Activated gamma-delta T cell treated with anti-CD3 and anti-CD28 coated beads, Interleukin-2, amount 50 U/mL, for 16 hours (primary cell): ENCODE measurements around the gene LRTM2.

ENCODE experiments used
- DNase-seq: peaks from one replicate; pipeline ENCODE4 v3.0.0-alpha.2; 2020; ENCODE audit warnings: low read depth

LRTM2 gene

DNA sequence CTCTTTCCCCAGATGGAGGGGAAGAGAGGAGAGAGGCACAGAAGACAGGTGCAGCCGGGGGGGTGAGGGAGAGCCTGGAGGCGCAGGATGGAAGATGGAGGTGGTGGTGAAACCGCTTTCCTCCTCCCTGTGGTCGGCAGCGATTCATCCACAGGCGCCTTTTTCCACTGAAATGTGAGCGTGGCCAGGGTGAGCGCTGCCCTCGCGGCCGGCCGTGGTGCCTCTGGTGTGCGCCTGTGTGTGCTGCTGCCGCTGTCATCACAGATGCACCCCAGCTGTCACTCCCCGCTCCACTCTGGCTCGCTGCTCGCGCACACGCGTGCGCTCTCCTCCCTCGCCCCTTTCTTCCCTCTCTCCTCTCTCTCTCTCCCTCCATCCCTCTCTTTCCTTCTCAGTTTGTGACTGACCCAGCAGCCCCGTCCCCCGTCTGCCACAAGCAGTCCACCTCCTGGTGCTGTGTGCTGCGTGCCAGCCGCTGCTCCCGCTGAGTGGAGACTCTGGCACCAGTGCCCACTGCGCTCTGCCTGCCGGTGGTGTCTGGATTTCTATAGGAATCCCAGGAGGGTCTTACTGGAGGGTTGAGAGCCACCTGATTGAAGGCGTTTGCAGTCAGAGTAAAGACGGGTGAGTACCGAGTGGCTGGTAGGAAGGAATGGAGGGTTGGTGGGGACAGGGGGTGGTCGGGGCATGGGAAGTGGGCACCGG, at the start of gene LRTM2:
Gene LRTM2 (plus strand): TSS at position 375 of the 705 bp plus-strand sequence. CDS start 7,584 bp downstream, outside the sequence.
- no peak for DNase-seq

DNA sequence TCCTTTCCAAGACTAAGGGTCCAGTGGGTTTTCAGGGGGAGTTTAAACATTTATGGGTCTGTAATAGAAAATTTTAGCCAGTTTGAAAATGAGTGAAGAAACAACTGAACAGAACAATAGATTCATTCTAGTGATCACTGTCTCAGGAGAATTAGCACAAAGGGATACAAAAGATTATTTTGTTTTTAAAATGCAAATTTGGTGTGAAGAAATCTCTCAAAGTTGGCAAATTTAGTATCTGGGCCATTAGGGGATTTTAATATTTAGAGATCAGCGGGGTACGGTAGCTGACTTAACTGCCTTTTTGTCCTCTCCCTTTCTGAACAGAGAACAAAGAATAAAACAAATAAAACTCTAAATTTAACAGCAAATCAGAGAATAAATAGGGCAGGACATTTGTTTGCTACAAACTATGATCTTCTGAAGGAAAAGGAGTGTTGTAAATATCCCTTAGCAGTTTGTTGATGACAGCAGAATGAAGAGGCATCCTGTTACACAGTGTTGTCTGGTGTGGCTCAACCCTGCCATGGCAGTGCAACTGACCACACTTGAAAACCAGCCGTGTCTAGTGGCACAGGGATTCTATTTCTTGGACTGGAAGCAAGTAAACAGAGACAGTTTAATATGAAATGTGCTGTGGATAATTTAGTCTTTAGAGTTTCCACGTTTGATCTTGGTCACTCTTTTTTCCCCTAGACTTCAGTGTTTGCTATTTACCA, 46.3 kb upstream of the LRTM2 start:
- DNase-seq = no peak

DNA sequence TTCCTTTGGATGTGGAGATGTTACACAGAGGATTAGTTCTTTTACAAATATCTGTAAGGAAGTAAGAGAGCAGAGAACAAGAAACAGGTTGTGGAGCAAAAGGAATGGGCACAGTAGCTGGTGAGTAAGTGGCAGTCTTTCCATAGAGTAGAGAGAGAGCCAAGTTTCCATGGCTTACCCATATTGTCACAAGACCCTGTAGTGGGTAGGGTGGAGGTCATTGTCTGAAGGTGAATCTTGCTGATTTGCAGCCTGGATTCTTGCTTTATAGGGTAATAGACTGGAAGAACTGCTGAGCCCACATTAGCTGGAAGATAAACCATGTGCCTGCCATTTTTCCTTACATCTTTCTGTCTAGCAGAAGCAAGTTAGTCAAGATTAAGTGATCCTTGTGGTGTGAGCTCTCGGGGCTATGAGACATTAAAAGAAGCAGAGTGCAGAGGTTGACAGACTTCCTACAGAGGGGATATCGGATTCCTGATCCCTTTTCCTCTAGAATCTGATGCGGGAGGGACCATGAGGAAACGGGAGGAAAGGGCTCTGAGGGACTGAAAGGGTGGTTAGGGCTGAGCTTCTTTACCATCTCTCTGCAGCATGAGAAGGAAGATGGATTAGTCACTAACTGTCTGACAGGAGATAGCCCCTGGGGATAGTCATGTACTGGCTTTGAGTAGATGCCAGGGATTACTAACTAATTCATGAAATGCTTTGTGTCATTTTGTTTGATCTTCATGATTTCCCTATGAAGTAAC, 44.0 kb upstream of the LRTM2 start:
- DNase-seq = no peak

DNA sequence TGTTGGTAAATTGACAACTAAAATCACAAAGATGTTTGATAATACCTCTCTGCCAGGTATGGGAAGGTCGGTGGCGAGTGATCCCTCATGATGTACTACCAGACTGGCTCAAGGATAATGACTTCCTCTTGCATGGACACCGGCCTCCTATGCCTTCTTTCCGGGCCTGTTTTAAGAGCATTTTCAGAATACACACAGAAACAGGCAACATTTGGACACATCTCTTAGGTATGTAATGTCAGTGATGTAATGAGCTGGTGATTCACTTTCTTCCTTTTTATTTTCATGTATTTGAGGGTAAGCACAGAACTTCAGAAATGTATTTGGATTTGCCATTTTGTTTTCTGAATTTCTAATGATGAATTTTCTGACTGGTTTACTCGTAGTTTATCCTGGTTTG, 42.6 kb upstream of the LRTM2 start:
- DNase-seq = no peak

DNA sequence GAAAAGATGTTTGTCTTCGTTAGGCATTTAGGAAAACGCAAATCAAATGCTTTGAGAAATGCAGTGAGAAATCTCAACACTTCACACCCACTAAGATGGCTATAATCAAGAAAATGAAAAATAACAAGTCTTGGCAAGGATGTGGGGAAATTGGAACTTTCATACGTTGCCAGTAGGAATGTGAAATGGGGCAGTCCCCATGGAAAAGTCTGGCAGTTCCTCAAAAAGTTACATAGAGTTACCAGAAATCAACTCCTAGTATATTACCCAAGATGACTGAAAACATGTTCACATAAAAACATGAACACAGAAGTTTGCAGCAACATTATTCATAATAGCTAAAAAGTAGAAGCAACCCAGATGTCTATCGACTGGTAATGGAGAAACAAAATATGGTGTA, 41.5 kb upstream of the LRTM2 start:
- no peak for DNase-seq

DNA sequence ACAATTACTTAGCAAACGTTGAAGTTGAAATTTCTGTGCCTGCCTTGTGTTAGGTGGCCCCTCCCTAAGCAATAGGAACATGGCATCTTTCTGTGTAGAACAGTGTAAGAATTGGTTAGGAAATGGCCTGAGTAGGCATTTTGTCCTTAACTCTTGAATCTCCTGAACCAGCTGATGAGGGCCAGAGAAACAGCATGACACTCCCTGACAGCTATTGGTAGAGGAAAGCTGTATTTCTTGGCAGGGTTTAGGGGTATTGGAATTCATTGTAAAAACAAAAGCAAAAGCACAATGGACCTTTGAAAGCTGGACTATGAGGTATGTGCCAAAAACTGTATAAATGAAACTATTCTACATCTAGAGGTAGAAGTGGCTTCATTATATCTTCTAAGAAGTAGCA, 40.6 kb upstream of the LRTM2 start:
- no peak for DNase-seq

DNA sequence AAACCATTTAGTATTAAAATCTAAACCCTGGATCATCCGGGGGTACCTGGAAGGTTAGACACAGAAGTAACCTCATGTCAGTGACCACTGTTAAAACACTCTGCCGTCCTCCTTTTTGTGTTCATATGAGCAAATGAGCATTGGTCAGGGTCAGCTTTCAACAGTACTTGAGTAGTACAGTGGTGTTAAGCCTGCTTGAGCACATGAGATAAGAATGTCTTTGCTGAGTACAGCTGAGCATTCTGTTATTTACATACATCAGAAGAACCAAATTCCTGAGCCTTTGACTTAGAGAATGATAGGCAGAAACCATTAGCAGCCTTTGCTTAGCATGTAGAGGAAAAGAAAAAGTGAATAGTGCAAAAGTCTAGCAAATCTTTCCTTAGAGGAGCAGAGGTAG, 38.6 kb upstream of the LRTM2 start:
- DNase-seq = no peak

DNA sequence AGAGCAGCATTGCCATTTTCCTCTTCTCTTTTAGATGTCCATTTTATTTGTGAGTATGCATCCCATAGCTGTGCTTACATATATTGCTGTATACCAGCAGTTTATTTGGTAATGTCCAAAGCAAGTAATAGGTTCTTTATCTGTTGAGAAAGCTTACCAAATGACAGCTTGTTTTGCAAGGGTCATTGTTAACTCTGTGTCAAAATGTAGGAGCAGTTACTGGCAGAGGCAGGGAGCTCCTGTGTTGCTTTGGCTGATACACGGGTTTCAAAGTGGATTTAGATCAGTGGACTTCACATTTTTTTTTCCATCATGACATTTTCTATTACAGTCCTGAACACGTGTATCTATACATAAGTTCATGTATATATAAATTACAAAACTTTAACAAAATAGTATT, 38.1 kb upstream of the LRTM2 start:
- DNase-seq = no peak

DNA sequence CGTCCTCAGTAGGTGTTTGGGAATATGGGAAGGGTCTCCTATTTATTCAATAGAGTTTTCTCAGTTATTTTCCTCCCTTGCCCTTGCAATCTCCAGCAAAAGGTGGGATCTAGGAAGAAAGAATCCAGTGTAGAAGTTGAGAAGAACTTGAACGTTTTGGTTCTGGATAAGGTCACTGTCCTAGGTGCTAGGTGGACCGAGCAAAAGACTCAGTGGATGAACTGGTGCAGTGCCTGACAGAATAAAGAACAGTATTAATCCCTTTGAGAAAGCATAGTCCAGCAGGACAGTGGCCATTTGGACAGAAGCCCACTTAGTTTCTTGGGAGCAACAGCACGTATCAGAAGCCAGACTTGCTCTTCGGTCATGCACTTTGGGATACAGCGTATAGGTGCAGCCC, 32.7 kb upstream of the LRTM2 start:
- DNase-seq = no peak

DNA sequence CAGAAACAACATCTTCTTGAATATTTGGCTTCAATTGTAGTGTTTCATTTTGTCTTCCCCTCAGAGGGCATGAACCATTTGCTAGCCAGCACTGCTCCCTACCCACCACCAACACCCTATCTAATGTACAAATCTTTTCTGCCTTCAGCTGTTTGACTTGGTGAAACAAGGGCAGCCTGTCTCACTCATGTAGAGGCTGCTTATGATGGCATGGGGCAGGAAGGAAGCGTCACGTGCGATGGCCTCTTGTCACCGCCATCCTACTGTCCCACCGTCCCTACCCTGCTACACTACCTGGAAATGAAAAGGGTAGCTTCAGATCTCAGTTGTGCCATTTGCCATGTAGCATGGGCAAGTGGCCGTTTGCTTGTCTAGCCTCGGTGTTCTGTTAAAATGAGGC, 29.9 kb upstream of the LRTM2 start:
- no peak for DNase-seq

DNA sequence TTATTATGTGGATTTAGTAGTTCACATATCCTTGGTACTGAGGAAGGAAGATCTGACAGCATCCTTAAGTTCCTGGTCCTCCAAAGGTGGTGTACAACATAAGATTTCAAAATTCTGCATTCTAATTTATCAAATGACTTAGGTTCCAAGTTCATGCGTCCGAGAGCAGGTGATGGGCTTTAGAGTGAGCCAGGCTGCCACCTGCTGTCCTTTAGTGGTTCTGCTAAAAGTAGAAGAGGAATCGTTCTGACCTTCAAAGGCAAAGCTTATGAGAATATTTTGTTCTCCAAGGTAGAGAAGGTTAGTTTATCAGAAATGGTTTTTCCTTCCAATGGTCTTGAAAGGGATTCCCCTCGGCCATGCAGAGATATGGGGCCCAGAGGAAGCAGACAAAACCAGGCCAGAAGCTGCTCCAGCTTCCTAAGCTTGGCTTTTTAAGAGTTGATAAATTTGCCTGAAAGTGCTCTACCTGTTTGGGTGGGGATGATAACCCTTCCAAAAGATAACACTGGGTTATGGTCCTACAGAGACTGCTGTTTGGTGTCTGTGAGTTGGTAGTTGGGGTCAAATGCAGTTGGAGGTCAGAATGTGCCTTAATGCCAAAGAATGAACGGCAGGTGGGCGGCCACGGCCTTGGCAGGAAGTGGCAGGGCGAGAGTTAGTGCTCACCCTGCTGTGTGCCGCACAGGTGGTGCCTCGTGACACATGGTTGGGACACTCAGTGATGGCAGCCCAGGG, 29.1 kb upstream of the LRTM2 start:
- DNase-seq = peak; percentile 44

DNA sequence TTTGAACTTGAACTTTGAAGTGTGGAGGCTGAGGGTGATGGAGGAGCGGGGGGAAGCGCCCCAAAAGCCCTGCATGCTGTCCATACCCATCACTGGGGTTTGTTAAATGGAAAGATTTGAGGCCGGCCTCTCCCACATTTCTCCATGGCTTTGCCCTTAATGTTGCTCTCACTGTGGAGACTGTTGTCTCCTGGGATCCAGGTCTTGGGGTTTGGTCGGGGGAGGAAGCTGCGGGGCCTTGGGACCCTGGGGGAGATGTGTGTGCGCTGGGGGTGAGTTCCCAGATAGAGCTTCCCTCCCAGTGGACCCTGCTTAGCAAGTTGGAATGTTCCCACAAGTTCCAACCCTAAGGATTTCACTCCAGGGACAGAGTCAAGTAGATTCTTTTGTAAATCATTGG, 28.0 kb upstream of the LRTM2 start:
- DNase-seq = no peak

DNA sequence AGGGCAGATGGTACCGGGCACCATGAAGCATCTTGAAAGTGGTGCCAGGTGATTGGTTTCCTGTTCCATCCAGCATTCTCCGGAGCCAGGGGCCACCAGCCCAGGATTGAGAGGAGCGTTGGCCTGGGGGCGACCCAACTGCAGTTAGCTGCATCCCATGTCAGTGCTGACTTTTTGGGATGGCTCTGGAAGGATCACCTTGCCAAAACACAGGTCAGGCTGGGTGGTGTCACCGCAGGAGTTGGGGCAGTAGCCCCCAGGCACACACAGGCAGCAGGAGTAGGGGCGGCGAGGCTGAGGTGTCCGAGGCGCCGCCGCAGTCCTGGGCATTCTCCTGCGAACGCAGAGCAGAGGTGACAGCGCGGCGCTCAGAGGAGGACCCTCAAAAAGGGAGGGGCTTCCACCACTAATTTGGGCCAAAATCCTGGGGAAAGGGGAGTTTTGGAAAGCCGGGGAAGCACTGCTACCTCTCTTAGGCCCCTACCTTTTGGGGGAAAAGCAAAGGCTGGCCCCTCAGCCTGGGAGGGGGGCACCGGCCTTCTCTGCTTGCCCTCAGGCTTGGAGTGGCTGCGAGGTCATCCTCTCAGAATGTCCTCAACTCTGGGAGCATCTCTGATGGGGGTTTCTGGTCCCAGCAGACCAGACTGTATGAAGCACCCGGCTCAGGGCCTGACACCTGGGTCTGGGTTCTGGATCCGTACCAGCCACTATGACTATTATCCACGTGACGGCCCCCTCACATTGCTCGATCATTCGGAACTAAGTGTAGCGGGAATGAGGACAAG, 26.7 kb upstream of the LRTM2 start:
- DNase-seq = no peak

DNA sequence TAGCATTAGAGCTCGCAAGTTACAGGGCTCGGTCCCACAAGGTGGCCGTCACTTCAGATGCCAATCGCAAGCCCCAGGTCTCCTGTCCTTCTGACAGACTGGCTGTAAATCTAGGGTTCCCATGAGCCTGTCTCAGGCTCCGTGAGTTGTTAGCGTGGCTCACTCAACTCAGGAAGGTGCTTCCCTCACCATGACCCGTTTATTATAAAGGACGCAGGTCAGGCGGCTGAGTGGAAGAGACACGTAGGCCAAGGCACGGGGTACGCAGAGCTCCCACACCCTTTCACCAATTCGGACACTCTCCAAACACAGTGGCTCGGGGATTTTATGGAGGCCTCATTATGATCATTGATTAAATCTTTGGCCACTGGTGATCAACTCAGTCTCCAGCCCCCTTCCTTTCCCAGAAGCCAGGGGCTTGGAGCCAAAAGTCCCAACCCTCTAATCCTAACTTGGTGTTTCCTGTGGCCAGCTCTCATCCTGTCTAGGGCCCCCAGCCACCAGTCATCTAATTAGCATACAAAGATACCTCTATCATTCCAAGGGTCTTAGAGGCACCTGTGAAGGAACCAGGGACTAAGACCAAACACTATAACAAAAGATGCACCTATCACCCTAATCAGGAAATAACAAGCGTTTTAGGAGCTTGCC, 25.8 kb upstream of the LRTM2 start:
- DNase-seq = no peak

DNA sequence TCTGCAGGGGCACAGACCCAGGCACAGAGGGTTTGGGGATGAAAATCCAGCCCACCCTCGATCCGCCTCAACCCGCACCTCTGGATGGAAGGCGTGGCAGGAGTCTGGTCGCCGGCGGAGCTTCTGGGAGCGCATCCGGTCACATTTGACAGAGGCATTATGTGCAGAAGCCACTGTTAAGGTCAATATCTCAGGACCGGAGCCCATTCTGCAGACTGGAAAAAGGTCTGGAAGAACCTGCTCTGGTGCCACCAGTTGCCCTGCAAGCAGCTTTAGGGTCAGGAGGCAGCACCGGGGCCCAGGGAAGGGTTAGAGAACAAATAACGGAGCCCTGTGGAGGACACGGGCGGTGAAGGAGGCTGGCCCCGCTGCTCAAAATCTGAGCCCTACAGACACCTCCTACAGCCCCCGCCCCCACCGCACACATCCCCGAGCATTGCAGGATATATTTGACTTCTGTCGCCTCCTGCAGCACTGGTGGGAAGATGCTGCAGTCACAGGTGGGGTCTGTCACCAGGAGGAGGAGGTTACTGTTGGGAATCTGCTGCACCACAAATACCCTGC, 25.1 kb upstream of the LRTM2 start:
- no peak for DNase-seq

DNA sequence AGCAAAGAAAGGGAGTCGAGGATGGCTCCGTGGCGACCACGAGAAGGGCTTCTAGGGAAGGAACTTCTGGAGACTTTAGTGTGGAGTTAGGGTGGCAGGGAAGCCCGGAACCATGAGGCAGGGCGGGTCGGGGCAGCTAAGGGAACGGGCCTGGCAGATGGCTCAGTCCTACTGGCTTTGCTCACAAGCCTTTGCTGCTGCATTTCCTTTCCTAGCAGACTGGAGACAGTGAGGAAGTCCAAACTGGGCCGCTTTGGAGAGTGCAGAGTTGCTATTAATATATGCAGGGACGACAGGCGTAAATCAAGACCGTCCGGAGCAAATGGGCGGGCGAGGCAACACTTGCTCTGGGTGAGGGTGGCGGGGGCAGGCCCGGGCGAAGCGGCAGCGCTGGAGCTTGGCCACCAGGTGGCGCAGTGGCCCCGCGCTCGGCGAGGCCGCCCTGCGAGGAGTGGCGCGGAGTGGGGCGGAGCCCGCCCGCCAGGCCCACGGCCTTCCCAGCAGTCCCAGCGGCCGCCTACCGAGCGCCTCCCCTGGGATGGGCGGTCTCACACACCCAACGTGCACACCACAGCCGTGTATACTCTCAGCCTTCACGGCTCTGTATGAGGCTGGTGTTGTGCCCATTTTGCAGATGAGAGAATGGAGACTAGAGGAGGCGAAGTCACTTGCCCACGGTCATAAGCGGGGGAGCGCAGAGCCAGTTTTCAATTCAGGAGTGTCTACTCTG, 24.4 kb upstream of the LRTM2 start:
- DNase-seq = peak; percentile 90

DNA sequence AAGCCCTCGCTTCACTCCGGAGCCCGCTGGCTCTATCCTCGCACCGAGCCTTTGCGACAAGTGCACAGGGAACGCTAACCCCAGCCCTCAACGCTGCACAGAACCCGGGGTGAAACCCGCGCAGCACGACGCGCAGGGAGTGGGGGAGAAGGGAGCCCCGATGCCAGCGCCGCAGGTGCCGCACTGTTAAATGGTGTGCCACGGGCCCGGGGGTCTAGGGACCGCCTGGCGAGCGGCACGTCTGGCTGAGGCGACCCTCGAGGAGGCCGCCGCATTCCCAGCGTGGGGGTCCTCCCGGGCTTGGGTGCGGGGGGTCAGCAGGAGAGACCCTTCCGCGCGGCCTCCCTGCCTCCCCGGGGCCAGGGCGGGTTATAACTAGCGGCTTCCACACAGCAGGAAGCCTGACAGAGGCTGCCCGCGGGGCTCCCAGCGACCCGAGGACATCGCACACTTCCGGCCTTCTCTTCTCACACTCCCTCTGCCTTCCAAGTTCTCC, 23.8 kb upstream of the LRTM2 start:
- peak; percentile 20 for DNase-seq

DNA sequence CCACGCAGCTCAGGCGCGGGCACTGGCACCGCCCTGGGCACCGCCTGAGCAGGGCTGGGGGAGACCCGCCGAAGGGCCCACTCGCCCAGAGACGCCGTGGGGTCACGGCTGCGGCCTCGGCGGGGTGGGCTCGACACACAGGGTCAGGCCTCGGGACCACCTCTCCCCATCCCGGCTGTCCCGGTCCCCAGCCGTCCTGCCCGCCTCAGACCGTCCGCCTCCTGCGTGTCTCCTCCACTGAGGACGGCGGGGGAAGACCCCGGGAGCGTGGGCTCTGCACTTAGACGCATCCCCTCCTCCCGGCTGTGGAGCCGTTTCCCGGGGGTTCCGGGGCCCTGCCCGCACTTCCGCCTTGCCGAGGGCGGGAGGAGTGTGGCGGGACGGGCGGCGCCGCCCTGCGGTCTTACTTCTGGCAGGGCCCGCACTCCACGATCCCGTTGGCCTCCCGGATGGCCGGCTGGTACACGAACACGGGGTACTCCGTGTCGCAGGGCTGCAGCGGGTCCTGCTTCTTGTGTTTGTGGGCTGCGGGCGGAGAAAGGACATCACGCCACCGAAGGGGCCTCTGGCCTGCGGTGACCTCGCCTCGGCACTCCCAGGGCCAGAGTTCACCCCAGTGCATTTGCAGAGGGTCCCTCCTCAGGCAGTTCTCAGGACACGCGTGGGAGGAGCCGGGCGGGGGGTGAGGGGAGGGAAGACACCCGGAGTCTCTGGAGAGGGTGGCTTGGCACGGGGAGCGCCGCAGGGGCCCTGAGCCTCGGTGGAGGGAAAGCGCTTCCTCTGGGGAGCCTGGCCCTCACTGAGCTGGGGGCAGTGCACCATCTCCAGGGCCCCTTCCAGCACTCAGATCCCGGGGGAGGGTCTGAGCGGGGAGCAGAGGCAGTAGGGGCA, 23.1 kb upstream of the LRTM2 start:
- DNase-seq = peak; percentile 34
